ENCODE results near the gene SLC9A3.

The SLC9A3 gene

DNA sequence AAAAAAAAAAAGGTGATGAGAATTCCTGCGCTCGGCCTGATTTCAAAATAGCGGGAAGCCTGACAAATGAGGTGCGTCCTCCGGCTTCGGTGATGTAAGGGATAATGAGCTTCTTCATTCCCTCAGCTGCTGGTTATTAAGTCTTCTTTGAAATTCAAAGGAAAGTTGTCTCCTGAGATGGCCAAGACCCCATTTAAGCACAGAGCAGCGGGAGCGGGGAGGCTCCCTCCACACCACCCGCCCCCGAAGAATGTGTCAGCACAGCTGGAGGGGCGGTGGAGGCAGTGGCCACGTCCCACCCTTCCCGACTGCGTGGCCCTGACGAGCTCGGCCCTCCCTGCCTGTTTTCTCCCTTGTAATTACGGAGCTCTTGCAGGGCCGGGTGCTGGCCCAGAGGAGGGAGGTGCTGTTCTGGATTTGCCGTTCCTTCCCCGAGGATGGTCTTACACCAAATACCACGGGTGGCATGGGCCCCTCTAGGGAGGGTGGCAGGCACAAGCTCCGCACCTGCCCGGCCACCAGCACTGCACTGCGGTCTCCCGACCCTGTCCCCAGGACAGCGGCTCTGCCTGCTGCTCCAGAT is 31.0 kb downstream of the SLC9A3 start:
- no peak overlapping the region for H3K27ac ChIP-seq
- TF ChIP-seq, protein P1, sequence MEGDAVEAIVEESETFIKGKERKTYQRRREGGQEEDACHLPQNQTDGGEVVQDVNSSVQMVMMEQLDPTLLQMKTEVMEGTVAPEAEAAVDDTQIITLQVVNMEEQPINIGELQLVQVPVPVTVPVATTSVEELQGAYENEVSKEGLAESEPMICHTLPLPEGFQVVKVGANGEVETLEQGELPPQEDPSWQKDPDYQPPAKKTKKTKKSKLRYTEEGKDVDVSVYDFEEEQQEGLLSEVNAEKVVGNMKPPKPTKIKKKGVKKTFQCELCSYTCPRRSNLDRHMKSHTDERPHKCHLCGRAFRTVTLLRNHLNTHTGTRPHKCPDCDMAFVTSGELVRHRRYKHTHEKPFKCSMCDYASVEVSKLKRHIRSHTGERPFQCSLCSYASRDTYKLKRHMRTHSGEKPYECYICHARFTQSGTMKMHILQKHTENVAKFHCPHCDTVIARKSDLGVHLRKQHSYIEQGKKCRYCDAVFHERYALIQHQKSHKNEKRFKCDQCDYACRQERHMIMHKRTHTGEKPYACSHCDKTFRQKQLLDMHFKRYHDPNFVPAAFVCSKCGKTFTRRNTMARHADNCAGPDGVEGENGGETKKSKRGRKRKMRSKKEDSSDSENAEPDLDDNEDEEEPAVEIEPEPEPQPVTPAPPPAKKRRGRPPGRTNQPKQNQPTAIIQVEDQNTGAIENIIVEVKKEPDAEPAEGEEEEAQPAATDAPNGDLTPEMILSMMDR (conservative IDR thresholded peaks at IDR 0.05): no peak
- no peak for TF ChIP-seq ZFX (IDR thresholded peaks at IDR 0.05)

DNA sequence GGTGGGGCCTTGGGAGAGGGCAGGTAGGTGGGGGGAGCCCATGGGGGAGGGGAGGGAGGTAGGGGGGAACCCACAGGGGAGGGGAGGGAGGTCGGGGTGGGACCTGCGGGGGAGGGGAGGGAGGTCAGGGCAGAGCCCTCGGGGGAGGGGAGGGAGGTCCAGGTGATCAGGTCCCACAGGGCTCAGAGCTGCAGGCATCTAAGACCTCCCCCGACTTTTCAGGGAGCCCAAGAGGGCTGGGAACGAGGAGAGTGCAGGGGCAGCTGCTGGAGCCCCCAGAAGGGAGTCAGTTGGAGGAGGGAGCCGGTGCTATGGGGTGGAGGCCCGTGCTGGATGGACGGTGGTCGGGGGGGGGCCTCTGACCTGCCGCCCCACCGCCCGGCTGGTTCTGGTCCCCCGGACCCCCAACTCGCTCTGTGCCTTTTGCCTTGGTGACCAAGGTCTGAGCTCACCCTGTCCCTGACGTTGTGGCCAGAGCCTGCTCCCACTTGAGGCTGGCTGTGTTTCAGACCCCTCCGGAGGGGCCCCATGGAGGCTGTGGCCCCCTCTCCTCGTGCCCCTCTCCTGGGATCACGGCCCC is 31.8 kb downstream of the SLC9A3 start:
- TF ChIP-seq ZFX (IDR thresholded peaks at IDR 0.05): no peak
- TF ChIP-seq, protein P1 (conservative IDR thresholded peaks at IDR 0.05): no peak
- H3K27ac ChIP-seq: no peak overlapping the region

DNA sequence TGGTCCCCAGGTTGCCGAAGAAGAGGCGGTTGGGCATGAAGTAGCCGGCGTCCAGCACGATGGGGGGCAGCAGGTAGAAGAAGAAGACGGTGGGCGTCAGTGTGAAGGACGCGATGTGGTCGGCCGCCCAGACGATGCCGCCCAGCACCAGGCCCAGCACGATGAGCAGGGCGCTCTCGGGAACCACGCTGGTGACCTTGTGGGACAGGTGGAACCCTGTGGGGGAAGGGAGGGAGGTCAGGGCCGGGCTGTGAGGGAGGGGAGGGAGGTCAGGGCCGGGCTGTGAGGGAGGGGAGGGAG is 32.4 kb downstream of the SLC9A3 start:
- TF ChIP-seq ZFX (IDR thresholded peaks at IDR 0.05): no peak
- TF ChIP-seq, protein P1 (conservative IDR thresholded peaks at IDR 0.05): no peak
- H3K27ac ChIP-seq: no peak overlapping the region

DNA sequence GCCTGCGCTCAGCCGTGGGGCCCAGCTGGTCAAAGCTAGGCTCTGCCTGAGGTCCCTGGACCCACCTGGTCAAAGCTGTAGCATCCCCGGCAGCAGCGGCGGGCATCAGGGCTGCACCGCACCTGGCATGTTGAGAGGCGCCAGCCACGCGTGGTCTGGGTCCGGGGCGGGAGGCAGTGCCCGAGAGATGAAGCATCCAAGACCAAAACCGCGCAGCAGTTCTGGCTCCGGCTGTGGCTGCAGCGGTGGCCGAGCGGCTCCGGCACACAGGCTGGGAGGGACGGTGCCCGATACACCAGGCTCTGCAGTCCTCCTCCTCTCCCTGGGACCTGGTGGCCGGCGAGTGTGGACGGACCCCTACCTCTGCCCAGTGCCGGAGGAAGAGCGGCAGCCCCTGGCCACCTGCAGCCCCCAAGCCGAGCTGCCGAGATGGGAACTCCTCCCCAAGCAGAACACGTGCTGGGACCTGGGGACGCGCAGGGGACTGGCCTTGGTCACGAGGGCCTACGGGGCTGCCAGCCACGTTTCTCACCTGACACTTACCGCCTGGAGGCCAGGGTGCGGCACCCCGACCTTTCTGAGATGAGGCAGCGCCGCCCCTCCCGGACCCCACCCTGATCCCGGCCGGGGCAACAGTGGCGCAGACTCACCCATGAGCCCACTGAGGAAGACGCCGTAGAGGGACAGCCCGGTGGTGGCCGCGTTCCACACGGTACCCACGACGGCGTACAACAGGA is 33.0 kb downstream of the SLC9A3 start:
- no peak overlapping the region for H3K27ac ChIP-seq
- TF ChIP-seq, protein P1 (conservative IDR thresholded peaks at IDR 0.05): no peak
- TF ChIP-seq ZFX (IDR thresholded peaks at IDR 0.05): no peak

DNA sequence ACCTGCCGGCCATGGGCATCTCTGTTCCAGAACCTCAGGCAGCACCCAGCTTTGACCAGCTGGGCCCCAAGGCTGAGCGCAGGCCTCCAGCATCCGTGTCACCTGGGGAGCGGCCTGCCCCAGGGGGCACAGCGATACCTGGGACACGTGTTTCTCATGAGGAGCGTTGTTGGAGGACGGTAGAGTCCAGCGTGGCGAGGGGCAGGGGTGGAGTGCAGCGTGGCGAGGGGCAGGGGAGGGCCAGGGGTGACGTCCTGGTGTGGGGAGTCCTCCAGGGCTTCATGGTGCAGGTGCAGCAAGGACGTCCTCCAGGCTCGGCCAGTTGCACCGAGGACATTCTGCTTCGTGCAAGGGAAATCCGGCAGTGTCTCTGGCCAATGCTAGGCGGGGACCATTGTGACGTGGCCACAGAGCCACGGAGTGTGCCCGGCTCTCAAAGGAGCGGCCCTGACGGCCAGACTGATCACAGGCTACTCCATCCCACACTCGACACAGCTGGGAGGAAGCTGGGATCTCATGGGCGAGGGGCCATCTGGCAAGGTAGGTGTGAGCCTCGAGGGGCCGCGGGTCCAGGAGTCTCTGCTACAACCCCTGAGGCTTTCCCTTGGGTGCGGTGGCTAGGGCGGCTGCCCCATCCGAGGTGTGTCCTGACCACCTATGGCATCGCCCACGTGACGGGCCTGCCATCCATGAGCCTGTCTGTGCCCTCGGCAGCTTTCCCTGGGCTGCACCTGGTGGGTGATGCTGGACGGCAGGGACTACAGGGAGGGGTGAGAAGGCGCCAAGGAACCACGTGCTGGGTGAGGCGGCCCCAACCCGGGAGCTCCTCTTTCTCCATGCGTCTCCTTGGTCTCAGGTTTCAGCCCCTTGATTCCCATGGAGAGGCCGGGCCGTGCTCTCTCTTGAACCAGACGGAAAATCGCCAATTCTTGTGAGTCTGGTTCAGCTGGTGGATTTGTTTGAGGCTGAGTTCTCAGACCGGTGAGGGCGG is 33.8 kb downstream of the SLC9A3 start:
- TF ChIP-seq ZFX (IDR thresholded peaks at IDR 0.05): no peak
- TF ChIP-seq, protein P1 (conservative IDR thresholded peaks at IDR 0.05): no peak
- no peak overlapping the region for H3K27ac ChIP-seq

DNA sequence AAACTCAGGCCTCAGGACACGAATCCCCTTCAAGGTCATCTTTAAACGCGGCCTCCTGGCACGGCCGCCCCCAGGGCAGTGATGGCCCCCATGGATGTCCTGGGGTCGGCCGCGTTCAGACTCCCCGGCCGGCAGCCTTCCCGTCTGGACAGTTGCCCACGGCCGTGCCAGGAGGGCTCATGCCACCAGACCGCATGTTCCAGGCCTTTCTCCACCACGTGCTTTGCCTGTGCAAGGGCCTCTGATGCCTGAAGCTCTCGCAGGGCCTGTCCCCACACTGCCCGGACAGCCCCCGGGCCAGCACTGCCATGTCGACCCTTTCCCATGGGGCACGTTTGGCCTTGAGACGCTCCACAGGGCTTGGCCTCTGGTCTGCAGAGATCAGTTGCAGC is 34.6 kb downstream of the SLC9A3 start:
- H3K27ac ChIP-seq: no peak overlapping the region
- TF ChIP-seq, protein P1 (conservative IDR thresholded peaks at IDR 0.05): no peak
- TF ChIP-seq ZFX (IDR thresholded peaks at IDR 0.05): no peak

All from C4-2B (cell line).